RWPE2 (cell line): ENCODE measurements around the gene SERP1.

Experiments used
- ATAC-seq: fragments of 200-7000 bp; cut with Tn5 transposase; 3 replicates; pipeline ENCODE4 v1.9.1; 2021; ENCODE audit warnings: low read depth
- DNase-seq: peaks from one replicate; pipeline ENCODE4 v3.0.0-alpha.2; 2020; ENCODE audit warnings: low spot score
- H3K27ac ChIP-seq: fragments of 450-650 bp; 2 replicates; pipeline ENCODE4 v1.5.1; 2017; ENCODE audit warnings: mild to moderate bottlenecking; ENCODE audit not compliant: poor library complexity, severe bottlenecking
- H3K27me3 ChIP-seq: fragments of 250-450 bp; sonication (Bioruptor Pico); 2 replicates; pipeline ENCODE4 v1.5.1; 2021; ENCODE audit warnings: mild to moderate bottlenecking, moderate library complexity; ENCODE audit not compliant: insufficient read depth, poor library complexity, severe bottlenecking
- H3K36me3 ChIP-seq: fragments of 250-450 bp; sonication (Bioruptor Pico); 2 replicates; pipeline ENCODE4 v1.5.1; 2020; ENCODE audit warnings: low read depth, mild to moderate bottlenecking, moderate library complexity
- H3K4me1 ChIP-seq: fragments of 250-450 bp; sonication (Bioruptor Pico); 2 replicates; pipeline ENCODE4 v1.5.1; 2021; ENCODE audit warnings: mild to moderate bottlenecking, moderate library complexity; ENCODE audit not compliant: insufficient read depth, poor library complexity, severe bottlenecking
- H3K4me3 ChIP-seq: fragments of 250-450 bp; sonication (Bioruptor Pico); 2 replicates; pipeline ENCODE4 v1.5.1; 2021; ENCODE audit warnings: mild to moderate bottlenecking, moderate library complexity; ENCODE audit not compliant: severe bottlenecking
- H3K9me3 ChIP-seq: fragments of 250-450 bp; sonication (Bioruptor Pico); 2 replicates; pipeline ENCODE4 v1.5.1; 2021; ENCODE audit warnings: mild to moderate bottlenecking, moderate library complexity; ENCODE audit not compliant: severe bottlenecking
- CTCF ChIP-seq: fragments of 450-650 bp; IDR thresholded peaks from one replicate; pipeline ENCODE4 v1.5.1; 2017; ENCODE audit warnings: mild to moderate bottlenecking, moderate library complexity; ENCODE audit not compliant: poor library complexity, severe bottlenecking

Gene SERP1

GRCh38 chr3:150528354-150528797 is 17.9 kb downstream of the SERP1 start:
- no peak overlapping the region for H3K27ac ChIP-seq
- peak; percentile 73 for TF ChIP-seq CTCF
- H3K9me3 ChIP-seq, result no peaks in the 10 kb centered on the region
- no peak for DNase-seq
- H3K36me3 ChIP-seq, result no peaks in the 10 kb centered on the region
- H3K4me3 ChIP-seq, result no peak overlapping the region
- no peak for ATAC-seq
- H3K4me1 ChIP-seq, result no peaks in the 10 kb centered on the region
- no peaks in the 10 kb centered on the region for H3K27me3 ChIP-seq

GRCh38 chr3:150527464-150528255 is 18.6 kb downstream of the SERP1 start:
- no peaks in the 10 kb centered on the region for H3K9me3 ChIP-seq
- H3K36me3 ChIP-seq, result no peaks in the 10 kb centered on the region
- no peak overlapping the region for H3K4me3 ChIP-seq
- DNase-seq, result no peak
- no peak overlapping the region for H3K27ac ChIP-seq
- no peak for TF ChIP-seq CTCF
- ATAC-seq, result no peak
- H3K27me3 ChIP-seq, result no peaks in the 10 kb centered on the region
- no peaks in the 10 kb centered on the region for H3K4me1 ChIP-seq

GRCh38 chr3:150523538-150523937 is 22.8 kb downstream of the SERP1 start:
- no peak for ATAC-seq
- H3K27me3 ChIP-seq, result no peaks in the 10 kb centered on the region
- no peak overlapping the region for H3K4me3 ChIP-seq
- TF ChIP-seq CTCF, result no peak
- H3K27ac ChIP-seq, result no peak overlapping the region
- H3K9me3 ChIP-seq, result no peaks in the 10 kb centered on the region
- no peaks in the 10 kb centered on the region for H3K36me3 ChIP-seq
- DNase-seq, result no peak
- H3K4me1 ChIP-seq, result peaks cover 15% of the 10 kb centered on the region

- H3K4me1 ChIP-seq, result peaks cover 15% of the 10 kb centered on the region
- ATAC-seq (no peak), DNase-seq (no peak)
- H3K9me3 ChIP-seq, result peaks cover 3% of the 10 kb centered on the region
- H3K27ac ChIP-seq, result no peak overlapping the region
- no peaks in the 10 kb centered on the region for H3K27me3 ChIP-seq
- TF ChIP-seq CTCF, result no peak
- H3K4me3 ChIP-seq, result no peak overlapping the region
- H3K36me3 ChIP-seq, result no peaks in the 10 kb centered on the region
Measured at GRCh38 chr3:150521463-150521862, 24.8 kb downstream of the SERP1 start.

GRCh38 chr3:150520408-150520807 is 25.9 kb downstream of the SERP1 start:
- no peak for ATAC-seq
- TF ChIP-seq CTCF, result no peak
- Histone ChIP-seq H3K27me3 (no peaks in the 10 kb centered on the region), H3K9me3 (peaks cover 3% of the 10 kb centered on the region), H3K4me1 (peaks cover 15% of the 10 kb centered on the region), H3K27ac (no peak overlapping the region), H3K36me3 (no peaks in the 10 kb centered on the region), H3K4me3 (peak overlapping the region; percentile 16)
- no peak for DNase-seq
